Measurements from ENCODE around the gene OR2A25. TPM values are rescaled to one million over a fixed set of nuclear protein-coding genes. Genes with fewer than 3 reads are reported as not detected.

Gene OR2A25
- polyA plus RNA-seq, 1 donor from 2014 or later = not detected

GRCh38 chr7:144090667-144091066, 21.1 kb downstream of the OR2A25 start:
- no peak overlapping the region for H2AFZ ChIP-seq (ENCODE audit: low read depth, low read length)
- H3F3A ChIP-seq (ENCODE audit: insufficient read depth, low read length, poor library complexity, severe bottlenecking) = no peaks in the 10 kb centered on the region
- H3K9me3 ChIP-seq (ENCODE audit: low read length) = no peaks in the 10 kb centered on the region
- no peak overlapping the region for H3K4me3 ChIP-seq (ENCODE audit: low read length)
- no peaks in the 10 kb centered on the region for H3K9me2 ChIP-seq (ENCODE audit: insufficient read depth, low read length)
- no peaks in the 10 kb centered on the region for H3K36me3 ChIP-seq (ENCODE audit: insufficient read depth, low read length)
- H3K79me2 ChIP-seq (replicated peaks; ENCODE audit: insufficient read depth, low read length) = no peaks in the 10 kb centered on the region
- no peak overlapping the region for H3K9ac ChIP-seq (ENCODE audit: low read length)
- H3K27ac ChIP-seq (ENCODE audit: low read length) = no peak overlapping the region
- no peaks in the 10 kb centered on the region for H3K27me3 ChIP-seq (ENCODE audit: insufficient read depth, low read depth, low read length)
- H3K4me2 ChIP-seq (ENCODE audit: low read length) = no peak overlapping the region
- TF ChIP-seq POLR2AphosphoS5 (IDR thresholded peaks at IDR 0.05) = no peak
- TF ChIP-seq SMC3 (conservative IDR thresholded peaks at IDR 0.05; ENCODE audit: poor library complexity) = no peak
- TF ChIP-seq REST (IDR thresholded peaks at IDR 0.05; ENCODE audit: borderline replicate concordance) = no peak
- TF ChIP-seq CTCF (IDR thresholded peaks at IDR 0.05; ENCODE audit: poor library complexity, severe bottlenecking) = no peak
- no peak for TF ChIP-seq EP300 (conservative IDR thresholded peaks at IDR 0.05; ENCODE audit: poor library complexity, severe bottlenecking)
- no peak for TF ChIP-seq RAD21 (conservative IDR thresholded peaks at IDR 0.05)
- TF ChIP-seq EZH2 (IDR thresholded peaks at IDR 0.05; ENCODE audit: borderline replicate concordance, insufficient read depth, low read length, poor library complexity, severe bottlenecking) = no peak
- no peak for TF ChIP-seq MXI1 (conservative IDR thresholded peaks at IDR 0.05; ENCODE audit: poor library complexity, severe bottlenecking)
- TF ChIP-seq TAF1 (IDR thresholded peaks at IDR 0.05; ENCODE audit: low read depth) = no peak
- H4K20me1 ChIP-seq (ENCODE audit: insufficient read depth) = no peaks in the 10 kb centered on the region

GRCh38 chr7:144098776-144099175, 29.2 kb downstream of the OR2A25 start:
- Histone ChIP-seq H3K9ac (ENCODE audit: low read length) (no peak overlapping the region), H3F3A (ENCODE audit: insufficient read depth, low read length, poor library complexity, severe bottlenecking) (no peaks in the 10 kb centered on the region), H3K4me2 (ENCODE audit: low read length) (no peak overlapping the region), H4K20me1 (ENCODE audit: insufficient read depth) (no peaks in the 10 kb centered on the region), H3K9me3 (ENCODE audit: low read length) (no peaks in the 10 kb centered on the region), H3K4me3 (ENCODE audit: low read length) (no peak overlapping the region), H3K27ac (ENCODE audit: low read length) (no peak overlapping the region), H3K36me3 (ENCODE audit: insufficient read depth, low read length) (no peaks in the 10 kb centered on the region), H3K9me2 (ENCODE audit: insufficient read depth, low read length) (no peaks in the 10 kb centered on the region), H2AFZ (ENCODE audit: low read depth, low read length) (no peak overlapping the region), H3K79me2 (replicated peaks; ENCODE audit: insufficient read depth, low read length) (no peaks in the 10 kb centered on the region), H3K27me3 (ENCODE audit: insufficient read depth, low read depth, low read length) (no peaks in the 10 kb centered on the region)
- TF ChIP-seq EZH2 (IDR thresholded peaks at IDR 0.05; ENCODE audit: borderline replicate concordance, insufficient read depth, low read length, poor library complexity, severe bottlenecking) = no peak
- no peak for TF ChIP-seq RAD21 (conservative IDR thresholded peaks at IDR 0.05)
- TF ChIP-seq EP300 (conservative IDR thresholded peaks at IDR 0.05; ENCODE audit: poor library complexity, severe bottlenecking) = no peak
- TF ChIP-seq POLR2AphosphoS5 (IDR thresholded peaks at IDR 0.05) = no peak
- no peak for TF ChIP-seq CTCF (IDR thresholded peaks at IDR 0.05; ENCODE audit: poor library complexity, severe bottlenecking)
- no peak for TF ChIP-seq TAF1 (IDR thresholded peaks at IDR 0.05; ENCODE audit: low read depth)
- TF ChIP-seq MXI1 (conservative IDR thresholded peaks at IDR 0.05; ENCODE audit: poor library complexity, severe bottlenecking) = no peak
- no peak for TF ChIP-seq SMC3 (conservative IDR thresholded peaks at IDR 0.05; ENCODE audit: poor library complexity)
- TF ChIP-seq REST (IDR thresholded peaks at IDR 0.05; ENCODE audit: borderline replicate concordance) = no peak

Measured in neural cell (in vitro differentiated cells).